GM23338 (cell line): ENCODE results near the gene EML3. TPM values are rescaled to one million over a fixed set of nuclear protein-coding genes. Genes with fewer than 3 reads are reported as not detected.

Experiments used
- CREB1 ChIP-seq: fragments of 250-450 bp; sonication (Bioruptor Pico); IDR thresholded peaks from 2 replicates; pipeline ENCODE4 v1.5.0; 2020; ENCODE audit warnings: low read depth, mild to moderate bottlenecking, moderate library complexity
- EZH2 ChIP-seq: fragments of 200-600 bp; sonication (generic); IDR thresholded peaks from one replicate; pipeline ENCODE4 v1.8.0; 2017; ENCODE audit warnings: antibody characterized with exemption, mild to moderate bottlenecking, low read depth; ENCODE audit not compliant: unreplicated experiment
- JUNB ChIP-seq: IDR thresholded peaks from one replicate; pipeline ENCODE4 v1.6.1; 2016; ENCODE audit warnings: antibody characterized with exemption; ENCODE audit not compliant: unreplicated experiment
- NANOG ChIP-seq: IDR thresholded peaks from 2 replicates; pipeline ENCODE4 v1.6.1; 2016; ENCODE audit warnings: antibody characterized with exemption, borderline replicate concordance
- ZNF331 ChIP-seq: fragments of 250-450 bp; sonication (Bioruptor Pico); IDR thresholded peaks from 2 replicates; pipeline ENCODE4 v1.5.0; 2020; ENCODE audit warnings: low read depth, mild to moderate bottlenecking, moderate library complexity
- polyA plus RNA-seq: library from polyadenylated mRNA; unstranded; fragments of >200 nt; fragmentation: Nextera tagmentation; extraction: Ambion mirVana; gene quantifications from 2 replicates; pipeline ENCODE4 v1.2.1, GENCODE V29; 2016
- total RNA-seq: library from RNA; depleted of rRNA; stranded (reverse); fragments of >200 nt; shearing (Covaris generic); gene quantifications from 2 replicates; pipeline ENCODE4 v1.2.3, GENCODE V29; 2014
- TF ChIP-seq, protein P1 (sequence below): fragments of 250-450 bp; sonication (Bioruptor Pico); IDR thresholded peaks from 2 replicates; pipeline ENCODE4 v1.5.0; 2020; ENCODE audit warnings: mild to moderate bottlenecking, moderate library complexity
- TF ChIP-seq, protein P2 (sequence below): IDR thresholded peaks from one replicate; pipeline ENCODE4 v1.6.1; 2018; ENCODE audit warnings: antibody characterized with exemption; ENCODE audit not compliant: unreplicated experiment

Gene EML3
- total and polyA plus RNA-seq, 2 experiments from 2014 or later, result 15.4 to 17.1 TPM

DNA sequence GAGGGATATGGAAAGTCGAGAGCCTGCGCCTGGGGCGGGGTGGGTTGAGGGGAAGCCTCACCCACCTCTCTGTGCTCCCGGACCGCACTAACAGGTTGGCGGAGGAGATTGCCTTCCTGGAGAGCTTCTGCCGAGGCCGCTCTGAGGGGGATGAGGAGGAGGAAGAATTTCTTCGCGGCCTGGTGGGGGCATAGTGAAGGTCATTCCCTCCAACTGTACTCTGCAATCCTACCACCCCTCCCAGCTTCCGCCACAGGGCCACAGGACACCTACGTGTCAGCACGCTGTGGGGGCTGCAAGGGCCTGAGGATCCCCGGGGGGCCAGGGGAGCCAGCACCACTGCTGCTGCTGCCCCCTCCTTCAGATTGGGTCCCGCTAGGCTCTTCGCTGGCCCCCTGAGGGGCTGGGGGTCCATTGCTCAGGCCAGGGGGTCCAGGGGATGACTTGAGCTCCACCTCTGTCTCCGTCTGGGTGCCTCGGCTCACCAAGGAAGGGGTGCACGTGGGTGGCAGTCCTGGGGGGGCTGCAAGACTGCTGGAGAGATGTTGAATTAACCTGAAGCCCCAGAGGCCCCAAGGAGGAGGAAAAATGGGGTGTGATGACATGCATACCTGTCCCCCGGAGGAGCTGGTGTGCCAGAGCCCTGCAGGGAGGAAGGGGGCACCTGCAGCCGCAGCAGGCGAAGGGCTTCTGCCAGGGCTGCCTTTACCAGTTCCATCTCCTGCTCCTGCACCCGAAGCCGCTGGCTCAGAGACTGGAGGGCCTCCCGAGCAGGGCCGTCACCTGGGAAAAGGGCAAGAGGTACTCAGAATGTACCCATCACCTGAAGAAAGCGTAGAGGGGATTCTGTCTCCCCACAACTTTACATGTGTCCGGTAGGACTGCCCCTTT lies 1.5 kb downstream of the EML3 start (continued):
- TF ChIP-seq, protein P1, sequence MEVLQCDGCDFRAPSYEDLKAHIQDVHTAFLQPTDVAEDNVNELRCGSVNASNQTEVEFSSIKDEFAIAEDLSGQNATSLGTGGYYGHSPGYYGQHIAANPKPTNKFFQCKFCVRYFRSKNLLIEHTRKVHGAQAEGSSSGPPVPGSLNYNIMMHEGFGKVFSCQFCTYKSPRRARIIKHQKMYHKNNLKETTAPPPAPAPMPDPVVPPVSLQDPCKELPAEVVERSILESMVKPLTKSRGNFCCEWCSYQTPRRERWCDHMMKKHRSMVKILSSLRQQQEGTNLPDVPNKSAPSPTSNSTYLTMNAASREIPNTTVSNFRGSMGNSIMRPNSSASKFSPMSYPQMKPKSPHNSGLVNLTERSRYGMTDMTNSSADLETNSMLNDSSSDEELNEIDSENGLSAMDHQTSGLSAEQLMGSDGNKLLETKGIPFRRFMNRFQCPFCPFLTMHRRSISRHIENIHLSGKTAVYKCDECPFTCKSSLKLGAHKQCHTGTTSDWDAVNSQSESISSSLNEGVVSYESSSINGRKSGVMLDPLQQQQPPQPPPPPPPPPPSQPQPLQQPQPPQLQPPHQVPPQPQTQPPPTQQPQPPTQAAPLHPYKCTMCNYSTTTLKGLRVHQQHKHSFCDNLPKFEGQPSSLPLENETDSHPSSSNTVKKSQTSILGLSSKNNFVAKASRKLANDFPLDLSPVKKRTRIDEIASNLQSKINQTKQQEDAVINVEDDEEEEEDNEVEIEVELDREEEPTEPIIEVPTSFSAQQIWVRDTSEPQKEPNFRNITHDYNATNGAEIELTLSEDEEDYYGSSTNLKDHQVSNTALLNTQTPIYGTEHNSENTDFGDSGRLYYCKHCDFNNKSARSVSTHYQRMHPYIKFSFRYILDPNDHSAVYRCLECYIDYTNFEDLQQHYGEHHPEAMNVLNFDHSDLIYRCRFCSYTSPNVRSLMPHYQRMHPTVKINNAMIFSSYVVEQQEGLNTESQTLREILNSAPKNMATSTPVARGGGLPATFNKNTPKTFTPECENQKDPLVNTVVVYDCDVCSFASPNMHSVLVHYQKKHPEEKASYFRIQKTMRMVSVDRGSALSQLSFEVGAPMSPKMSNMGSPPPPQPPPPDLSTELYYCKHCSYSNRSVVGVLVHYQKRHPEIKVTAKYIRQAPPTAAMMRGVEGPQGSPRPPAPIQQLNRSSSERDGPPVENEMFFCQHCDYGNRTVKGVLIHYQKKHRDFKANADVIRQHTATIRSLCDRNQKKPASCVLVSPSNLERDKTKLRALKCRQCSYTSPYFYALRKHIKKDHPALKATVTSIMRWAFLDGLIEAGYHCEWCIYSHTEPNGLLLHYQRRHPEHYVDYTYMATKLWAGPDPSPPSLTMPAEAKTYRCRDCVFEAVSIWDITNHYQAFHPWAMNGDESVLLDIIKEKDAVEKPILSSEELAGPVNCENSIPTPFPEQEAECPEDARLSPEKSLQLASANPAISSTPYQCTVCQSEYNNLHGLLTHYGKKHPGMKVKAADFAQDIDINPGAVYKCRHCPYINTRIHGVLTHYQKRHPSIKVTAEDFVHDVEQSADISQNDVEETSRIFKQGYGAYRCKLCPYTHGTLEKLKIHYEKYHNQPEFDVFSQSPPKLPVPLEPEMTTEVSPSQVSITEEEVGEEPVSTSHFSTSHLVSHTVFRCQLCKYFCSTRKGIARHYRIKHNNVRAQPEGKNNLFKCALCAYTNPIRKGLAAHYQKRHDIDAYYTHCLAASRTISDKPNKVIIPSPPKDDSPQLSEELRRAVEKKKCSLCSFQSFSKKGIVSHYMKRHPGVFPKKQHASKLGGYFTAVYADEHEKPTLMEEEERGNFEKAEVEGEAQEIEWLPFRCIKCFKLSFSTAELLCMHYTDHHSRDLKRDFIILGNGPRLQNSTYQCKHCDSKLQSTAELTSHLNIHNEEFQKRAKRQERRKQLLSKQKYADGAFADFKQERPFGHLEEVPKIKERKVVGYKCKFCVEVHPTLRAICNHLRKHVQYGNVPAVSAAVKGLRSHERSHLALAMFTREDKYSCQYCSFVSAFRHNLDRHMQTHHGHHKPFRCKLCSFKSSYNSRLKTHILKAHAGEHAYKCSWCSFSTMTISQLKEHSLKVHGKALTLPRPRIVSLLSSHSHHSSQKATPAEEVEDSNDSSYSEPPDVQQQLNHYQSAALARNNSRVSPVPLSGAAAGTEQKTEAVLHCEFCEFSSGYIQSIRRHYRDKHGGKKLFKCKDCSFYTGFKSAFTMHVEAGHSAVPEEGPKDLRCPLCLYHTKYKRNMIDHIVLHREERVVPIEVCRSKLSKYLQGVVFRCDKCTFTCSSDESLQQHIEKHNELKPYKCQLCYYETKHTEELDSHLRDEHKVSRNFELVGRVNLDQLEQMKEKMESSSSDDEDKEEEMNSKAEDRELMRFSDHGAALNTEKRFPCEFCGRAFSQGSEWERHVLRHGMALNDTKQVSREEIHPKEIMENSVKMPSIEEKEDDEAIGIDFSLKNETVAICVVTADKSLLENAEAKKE (CRISPR knock-in tag), result no peak
- TF ChIP-seq NANOG, result no peak
- TF ChIP-seq CREB1 (CRISPR knock-in tag), result no peak
- TF ChIP-seq ZNF331 (CRISPR knock-in tag), result no peak
- no peak for TF ChIP-seq EZH2
- TF ChIP-seq, protein P2, sequence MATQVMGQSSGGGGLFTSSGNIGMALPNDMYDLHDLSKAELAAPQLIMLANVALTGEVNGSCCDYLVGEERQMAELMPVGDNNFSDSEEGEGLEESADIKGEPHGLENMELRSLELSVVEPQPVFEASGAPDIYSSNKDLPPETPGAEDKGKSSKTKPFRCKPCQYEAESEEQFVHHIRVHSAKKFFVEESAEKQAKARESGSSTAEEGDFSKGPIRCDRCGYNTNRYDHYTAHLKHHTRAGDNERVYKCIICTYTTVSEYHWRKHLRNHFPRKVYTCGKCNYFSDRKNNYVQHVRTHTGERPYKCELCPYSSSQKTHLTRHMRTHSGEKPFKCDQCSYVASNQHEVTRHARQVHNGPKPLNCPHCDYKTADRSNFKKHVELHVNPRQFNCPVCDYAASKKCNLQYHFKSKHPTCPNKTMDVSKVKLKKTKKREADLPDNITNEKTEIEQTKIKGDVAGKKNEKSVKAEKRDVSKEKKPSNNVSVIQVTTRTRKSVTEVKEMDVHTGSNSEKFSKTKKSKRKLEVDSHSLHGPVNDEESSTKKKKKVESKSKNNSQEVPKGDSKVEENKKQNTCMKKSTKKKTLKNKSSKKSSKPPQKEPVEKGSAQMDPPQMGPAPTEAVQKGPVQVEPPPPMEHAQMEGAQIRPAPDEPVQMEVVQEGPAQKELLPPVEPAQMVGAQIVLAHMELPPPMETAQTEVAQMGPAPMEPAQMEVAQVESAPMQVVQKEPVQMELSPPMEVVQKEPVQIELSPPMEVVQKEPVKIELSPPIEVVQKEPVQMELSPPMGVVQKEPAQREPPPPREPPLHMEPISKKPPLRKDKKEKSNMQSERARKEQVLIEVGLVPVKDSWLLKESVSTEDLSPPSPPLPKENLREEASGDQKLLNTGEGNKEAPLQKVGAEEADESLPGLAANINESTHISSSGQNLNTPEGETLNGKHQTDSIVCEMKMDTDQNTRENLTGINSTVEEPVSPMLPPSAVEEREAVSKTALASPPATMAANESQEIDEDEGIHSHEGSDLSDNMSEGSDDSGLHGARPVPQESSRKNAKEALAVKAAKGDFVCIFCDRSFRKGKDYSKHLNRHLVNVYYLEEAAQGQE, result no peak
- TF ChIP-seq JUNB, result no peak
